ENCODE data around the gene SHLD1. TPM values are rescaled to one million over a fixed set of nuclear protein-coding genes. Genes with fewer than 3 reads are reported as not detected.

The SHLD1 gene
- total and polyA plus RNA-seq, 2 donors (not counting 3 experiments of a cell fraction or from before 2014, with no cell fraction given) = 4.7 to 6.3 TPM

GRCh38 chr20:5825130-5825719 is 75.0 kb downstream of the SHLD1 start:
- H3K4me3 ChIP-seq (replicated peaks in 1 of 3; ENCODE audit: insufficient read depth in 1 of 3, low read depth in 1 of 3, low read length in 3 of 3) = no peak overlapping the region
- H3K27me3 ChIP-seq (ENCODE audit: control insufficient read depth in 2 of 2, insufficient read depth in 2 of 2, low read length in 2 of 2) = no peaks in the 10 kb centered on the region
- H3K4me1 ChIP-seq (ENCODE audit: control insufficient read depth, extremely low read depth, insufficient read depth, low read length) = peaks cover 8% of the 10 kb centered on the region
- no peak overlapping the region for H3K27ac ChIP-seq (ENCODE audit: insufficient read depth, low read depth, low read length)
- CTCF ChIA-PET = interaction anchor here (1.2 to 1.8 kb wide), 4 partner anchors 11 to 108 kb away, joined by 3 to 7 read pairs (median 6); no protein-coding TSS in a partner anchor
- intact Hi-C loops (cut with micrococcal nuclease) = no loop called here
- no peaks in the 10 kb centered on the region for H3K36me3 ChIP-seq (ENCODE audit: control insufficient read depth in 2 of 2, extremely low read depth in 1 of 2, insufficient read depth in 2 of 2, low read length in 2 of 2)
- dilution Hi-C loops (cut with MboI; ENCODE audit: extremely low pct_ligation_motif_present, low sequenced_read_pairs) = no loop called here
- no peaks in the 10 kb centered on the region for H3K79me2 ChIP-seq (ENCODE audit: control insufficient read depth, insufficient read depth, low read length)
- H3K9me3 ChIP-seq (replicated peaks; ENCODE audit: control insufficient read depth, insufficient read depth, low read length) = no peaks in the 10 kb centered on the region
- POLR2A ChIA-PET = no interaction called here
- H4K20me1 ChIP-seq (replicated peaks; ENCODE audit: control insufficient read depth, extremely low read depth, insufficient read depth, low read length) = no peaks in the 10 kb centered on the region
- DNase-seq (ENCODE audit: low read depth, low spot score) (no peak), FAIRE-seq (no peak)
- BruUV-seq (replicated peaks) = no TSS peak
- no peak overlapping the region for H3K4me2 ChIP-seq (ENCODE audit: insufficient read depth, low read length)
- no peaks in the 10 kb centered on the region for H3K9me1 ChIP-seq (replicated peaks; ENCODE audit: control insufficient read depth, extremely low read depth, insufficient read depth, low read length)
- no peak overlapping the region for H3K9ac ChIP-seq (replicated peaks; ENCODE audit: extremely low read depth, insufficient read depth, low read length)
- no peak overlapping the region for H2AFZ ChIP-seq (ENCODE audit: low read depth, low read length)
- TF ChIP-seq MAX (IDR thresholded peaks at IDR 0.05; ENCODE audit: insufficient read depth, insufficient read length) (no peak), POLR2AphosphoS5 (IDR thresholded peaks at IDR 0.05; ENCODE audit: insufficient read depth, low read depth, low read length) (no peak)

- Histone ChIP-seq H3K27me3 (ENCODE audit: control insufficient read depth in 2 of 2, insufficient read depth in 2 of 2, low read length in 2 of 2) (no peaks in the 10 kb centered on the region), H3K36me3 (ENCODE audit: control insufficient read depth in 2 of 2, extremely low read depth in 1 of 2, insufficient read depth in 2 of 2, low read length in 2 of 2) (no peaks in the 10 kb centered on the region), H3K79me2 (ENCODE audit: control insufficient read depth, insufficient read depth, low read length) (no peaks in the 10 kb centered on the region), H3K4me1 (ENCODE audit: control insufficient read depth, extremely low read depth, insufficient read depth, low read length) (peaks cover 8% of the 10 kb centered on the region), H3K4me2 (ENCODE audit: insufficient read depth, low read length) (no peak overlapping the region), H3K9ac (replicated peaks; ENCODE audit: extremely low read depth, insufficient read depth, low read length) (no peak overlapping the region), H4K20me1 (replicated peaks; ENCODE audit: control insufficient read depth, extremely low read depth, insufficient read depth, low read length) (no peaks in the 10 kb centered on the region), H2AFZ (ENCODE audit: low read depth, low read length) (no peak overlapping the region), H3K9me3 (replicated peaks; ENCODE audit: control insufficient read depth, insufficient read depth, low read length) (no peaks in the 10 kb centered on the region), H3K27ac (ENCODE audit: insufficient read depth, low read depth, low read length) (no peak overlapping the region), H3K9me1 (replicated peaks; ENCODE audit: control insufficient read depth, extremely low read depth, insufficient read depth, low read length) (no peaks in the 10 kb centered on the region), H3K4me3 (replicated peaks in 1 of 3; ENCODE audit: insufficient read depth in 1 of 3, low read depth in 1 of 3, low read length in 3 of 3) (no peak overlapping the region)
- ChIA-PET POLR2A (no interaction called here), CTCF (interaction anchor here (1.2 kb wide), 1 partner anchor 18 kb away, joined by 3 read pairs; no protein-coding TSS in a partner anchor)
- intact Hi-C loops (cut with micrococcal nuclease) (no loop called here), dilution Hi-C loops (cut with MboI; ENCODE audit: extremely low pct_ligation_motif_present, low sequenced_read_pairs) (no loop called here)
- FAIRE-seq (no peak), DNase-seq (ENCODE audit: low read depth, low spot score) (no peak)
- TF ChIP-seq GATA2 (IDR thresholded peaks at IDR 0.05; ENCODE audit: insufficient read depth, insufficient read length, low read depth, low read length) = no peak
- TF ChIP-seq FOS (IDR thresholded peaks at IDR 0.05; ENCODE audit: borderline replicate concordance, insufficient read depth, low read length) = no peak
- TF ChIP-seq EZH2 (IDR thresholded peaks at IDR 0.05; ENCODE audit: borderline replicate concordance, low read depth, low read length, severe bottlenecking) = no peak
- no peak for TF ChIP-seq CTCF (IDR thresholded peaks at IDR 0.05; ENCODE audit: extremely low read depth in 1 of 2, insufficient read depth in 1 of 2, low read depth in 1 of 2, low read length in 2 of 2)
- TF ChIP-seq MYC (IDR thresholded peaks at IDR 0.05; ENCODE audit: low read depth, low read length) = no peak
- no peak for TF ChIP-seq MAX (IDR thresholded peaks at IDR 0.05; ENCODE audit: insufficient read depth, insufficient read length)
- no peak for TF ChIP-seq JUN (IDR thresholded peaks at IDR 0.05; ENCODE audit: borderline replicate concordance, insufficient read depth, insufficient read length, low read depth)
- TF ChIP-seq POLR2AphosphoS5 (IDR thresholded peaks at IDR 0.05; ENCODE audit: insufficient read depth, low read depth, low read length) = no peak
- no TSS peak for BruUV-seq (replicated peaks)
Measured at GRCh38 chr20:5827098-5827853, 77.1 kb downstream of the SHLD1 start.
